Muscle of arm (tissue), 12 donors: ENCODE measurements around the gene PLEKHH2. TPM values are rescaled to one million over a fixed set of nuclear protein-coding genes. Genes with fewer than 3 reads are reported as not detected.

ENCODE experiments used
- DNase-seq: peaks from one replicate; pipeline ENCODE4 v3.0.0-alpha.2; 2013
- polyA plus RNA-seq, 12 donors: library from polyadenylated mRNA; unstranded; fragments of 120-200 nt; gene quantifications; one replicate each; pipeline ENCODE4 v1.2.1, GENCODE V29; 2013; ENCODE audit not compliant: insufficient read length in 12 of 12

PLEKHH2 gene
- polyA plus RNA-seq, 12 donors = 5.3 to 37.4 (median 6.9) TPM; not detected in 1

DNA sequence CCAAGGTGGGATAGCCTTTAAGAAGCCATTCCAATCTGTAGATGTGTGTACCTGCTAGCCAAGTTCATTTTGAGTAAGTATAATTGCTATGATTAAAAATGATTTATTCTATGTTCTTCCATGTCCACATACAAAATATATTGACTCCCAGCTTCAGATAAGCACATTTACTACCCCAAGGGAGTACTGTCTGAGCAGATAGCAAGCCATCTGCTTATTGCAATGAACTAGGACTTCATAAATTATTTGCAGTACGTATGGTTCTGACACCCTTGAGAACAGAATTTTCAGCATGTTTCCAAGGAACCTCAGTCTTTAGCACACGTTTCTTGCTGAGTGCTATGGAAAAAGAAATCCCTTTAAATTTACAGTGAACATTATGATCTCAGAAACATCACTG lies 173.4 kb downstream of the PLEKHH2 start:
- no peak for DNase-seq

DNA sequence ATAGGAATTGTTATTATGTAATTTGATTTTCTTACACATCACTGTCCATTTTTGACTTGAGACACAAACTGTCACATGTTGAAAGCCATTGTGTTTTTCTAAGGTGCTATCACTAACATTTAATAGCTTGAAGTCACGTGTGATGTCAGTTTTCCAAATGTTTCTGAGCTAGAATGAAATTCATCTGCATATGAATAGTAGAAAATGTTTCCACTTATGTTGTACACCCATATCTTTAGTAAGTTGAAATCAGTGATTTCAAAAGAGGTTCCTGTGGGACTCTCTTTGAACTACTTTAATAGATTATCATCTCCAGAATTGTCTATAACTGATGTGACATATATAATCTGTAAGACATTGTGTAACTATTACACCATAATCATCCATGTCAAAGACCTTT lies 173.8 kb downstream of the PLEKHH2 start:
- no peak for DNase-seq

DNA sequence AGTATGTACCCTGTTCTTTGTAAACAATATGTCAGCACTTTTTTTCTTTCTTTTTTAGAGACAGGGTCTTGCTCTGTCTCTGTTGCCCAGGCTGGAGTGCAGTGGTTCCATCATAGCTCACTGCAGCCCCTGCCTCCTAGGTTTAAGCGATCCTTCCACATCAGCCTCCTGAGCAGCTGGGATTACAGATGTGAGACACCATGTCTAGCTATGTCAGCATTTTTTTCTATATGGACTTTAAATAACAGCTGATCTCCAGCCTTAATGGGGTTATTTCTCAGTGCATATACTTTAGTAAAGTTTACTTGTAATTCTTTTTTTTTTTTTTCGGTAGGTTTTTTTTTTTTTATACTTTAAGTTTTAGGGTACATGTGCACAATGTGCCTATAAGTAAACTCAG lies 174.9 kb downstream of the PLEKHH2 start:
- DNase-seq = no peak

DNA sequence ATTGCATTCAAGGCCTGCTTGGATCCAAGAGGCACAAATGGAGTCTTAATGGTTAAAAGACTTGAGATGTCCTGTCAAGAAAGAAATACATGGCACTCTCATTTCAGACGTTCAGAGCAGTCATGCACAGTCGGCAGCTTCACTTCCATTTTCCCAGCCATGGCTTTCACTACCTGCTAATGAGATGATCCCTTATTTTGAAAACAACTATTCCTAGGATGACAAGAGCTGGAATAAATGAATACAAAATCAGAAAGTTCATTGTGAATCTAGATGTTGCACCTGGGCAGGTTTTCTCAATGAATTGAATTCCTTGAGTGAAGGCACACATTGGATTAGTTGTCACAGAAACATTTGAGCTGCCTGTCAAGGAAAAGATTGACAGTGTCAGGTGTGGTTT lies 175.9 kb downstream of the PLEKHH2 start:
- DNase-seq = no peak

DNA sequence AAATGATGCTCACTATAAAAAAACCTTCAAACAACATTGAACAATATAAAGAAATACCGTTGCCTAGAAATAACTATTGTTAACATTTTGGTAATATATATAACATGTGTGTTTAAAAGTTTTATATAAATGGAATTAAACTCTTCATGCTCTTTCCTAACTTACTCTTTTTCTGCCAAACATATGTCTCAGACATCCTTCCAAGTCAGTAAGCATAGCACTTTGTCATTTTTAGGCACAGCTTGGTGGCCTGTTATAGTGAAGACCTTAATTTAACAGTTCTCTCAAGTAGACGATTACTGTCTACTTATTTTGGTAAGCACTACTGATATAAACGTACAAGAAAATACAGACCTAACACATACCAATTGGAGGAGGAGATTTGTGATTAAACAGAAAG lies 177.7 kb downstream of the PLEKHH2 start:
- no peak for DNase-seq

Other genes starting within 250 kb of the PLEKHH2 start
- gene THADA, start 41.2 kb upstream of the PLEKHH2 start, polyA plus RNA-seq = 10 to 100 TPM in 11 of 12 donors, not detected in 1; 15.4 to 40.4 (median 21.8) TPM
- gene C1GALT1C1L, start 39.2 kb downstream of the PLEKHH2 start, polyA plus RNA-seq = 1 to 10 TPM in 10 of 12 donors, not detected in 2; 1.0 to 1.9 (median 1.5) TPM
- 10 to 100 TPM in 11 of 12 donors, not detected in 1; 12.4 to 49.2 (median 22.3) TPM for gene DYNC2LI1, start 136.8 kb downstream of the PLEKHH2 start, polyA plus RNA-seq
- under 1 TPM in 8 of 12 donors, not detected in 4; 0.05 to 0.16 (median 0.10) TPM for gene ABCG5, start 201.6 kb downstream of the PLEKHH2 start, polyA plus RNA-seq
- under 1 TPM in 9 of 12 donors, not detected in 3; 0.01 to 0.19 (median 0.08) TPM for gene ABCG8, start 201.7 kb downstream of the PLEKHH2 start, polyA plus RNA-seq